SK-N-SH treated with all-trans-retinoic acid at 6 μM for 48 hours (cell line): ENCODE results near the gene ARHGAP12.
"Not testable (repeated sequence)": the region's sequence is repeated elsewhere in the genome, so short reads cannot be mapped to it uniquely, and the experiment has no call there.

ENCODE experiments used
- ATAC-seq: fragments of 200-7000 bp; cut with Tn5 transposase; 3 replicates; pipeline ENCODE4 v1.9.1; 2020; ENCODE audit warnings: mild to moderate bottlenecking, moderate library complexity
- ARNTL ChIP-seq: fragments of 450-650 bp; formaldehyde crosslinking; IDR thresholded peaks from 2 replicates; pipeline ENCODE4 v1.5.0; 2020; ENCODE audit warnings: low read depth, mild to moderate bottlenecking, moderate library complexity, borderline replicate concordance
- BACH2 ChIP-seq: fragments of 250-450 bp; sonication (Bioruptor Pico); IDR thresholded peaks from 2 replicates; pipeline ENCODE4 v1.9.0; 2021; ENCODE audit warnings: mild to moderate bottlenecking, borderline replicate concordance
- GLIS3 ChIP-seq: fragments of 250-450 bp; sonication (Bioruptor Pico); IDR thresholded peaks from 2 replicates; pipeline ENCODE4 v1.5.0; 2020; ENCODE audit warnings: mild to moderate bottlenecking, moderate library complexity
- ISL1 ChIP-seq: fragments of 250-450 bp; sonication (Bioruptor Pico); IDR thresholded peaks from 2 replicates; pipeline ENCODE4 v2.1.2; 2022; ENCODE audit warnings: mild to moderate bottlenecking, moderate library complexity
- OSR1 ChIP-seq: fragments of 250-450 bp; sonication (Bioruptor Pico); IDR thresholded peaks from 2 replicates; pipeline ENCODE4 v1.8.0; 2022; ENCODE audit warnings: moderate library complexity, mild to moderate bottlenecking, inconsistent platforms
- PATZ1 ChIP-seq: fragments of 250-450 bp; sonication (Bioruptor Pico); IDR thresholded peaks from 2 replicates; pipeline ENCODE4 v1.8.0; 2020; ENCODE audit warnings: mild to moderate bottlenecking, moderate library complexity, borderline replicate concordance
- PPARA ChIP-seq: fragments of 250-450 bp; sonication (Bioruptor Pico); IDR thresholded peaks from 2 replicates; pipeline ENCODE4 v1.5.0; 2020; ENCODE audit warnings: mild to moderate bottlenecking, borderline replicate concordance
- SNAI2 ChIP-seq: fragments of 250-450 bp; sonication (Bioruptor Pico); IDR thresholded peaks from 2 replicates; pipeline ENCODE4 v1.5.0; 2020; ENCODE audit warnings: mild to moderate bottlenecking, moderate library complexity
- TCF4 ChIP-seq: fragments of 250-450 bp; sonication (Bioruptor Pico); IDR thresholded peaks from 2 replicates; pipeline ENCODE4 v1.8.0; 2021; ENCODE audit warnings: mild to moderate bottlenecking, moderate library complexity, borderline replicate concordance
- TOX ChIP-seq: fragments of 250-450 bp; sonication (Bioruptor Pico); IDR thresholded peaks from 2 replicates; pipeline ENCODE4 v1.8.0; 2021; ENCODE audit warnings: mild to moderate bottlenecking, moderate library complexity, borderline replicate concordance
- ZC3H10 ChIP-seq: fragments of 250-450 bp; sonication (Bioruptor Pico); IDR thresholded peaks from 2 replicates; pipeline ENCODE4 v1.5.1; 2021; ENCODE audit warnings: mild to moderate bottlenecking, moderate library complexity
- ZFP30 ChIP-seq: fragments of 450-650 bp; formaldehyde crosslinking; IDR thresholded peaks from 2 replicates; pipeline ENCODE4 v1.5.0; 2022; ENCODE audit warnings: mild to moderate bottlenecking, moderate library complexity
- ZNF70 ChIP-seq: fragments of 450-650 bp; formaldehyde crosslinking; IDR thresholded peaks from 2 replicates; pipeline ENCODE4 v1.5.0; 2020; ENCODE audit warnings: mild to moderate bottlenecking, moderate library complexity
- ZNF8 ChIP-seq: fragments of 450-650 bp; formaldehyde crosslinking; IDR thresholded peaks from 2 replicates; pipeline ENCODE4 v1.5.0; 2020; ENCODE audit warnings: mild to moderate bottlenecking, moderate library complexity
- TF ChIP-seq, protein P1 (sequence below): fragments of 250-450 bp; sonication (Bioruptor Pico); IDR thresholded peaks from 2 replicates; pipeline ENCODE4 v1.8.0; 2021; ENCODE audit warnings: low read depth, mild to moderate bottlenecking, moderate library complexity, borderline replicate concordance
- TF ChIP-seq, protein P2 (sequence below): fragments of 250-450 bp; sonication (Bioruptor Pico); IDR thresholded peaks from 2 replicates; pipeline ENCODE4 v1.5.1; 2021; ENCODE audit warnings: mild to moderate bottlenecking, moderate library complexity
- TF ChIP-seq, protein P3 (sequence below): fragments of 250-450 bp; sonication (Bioruptor Pico); IDR thresholded peaks from 2 replicates; pipeline ENCODE4 v1.5.0; 2020; ENCODE audit warnings: mild to moderate bottlenecking, moderate library complexity

ARHGAP12 gene

DNA sequence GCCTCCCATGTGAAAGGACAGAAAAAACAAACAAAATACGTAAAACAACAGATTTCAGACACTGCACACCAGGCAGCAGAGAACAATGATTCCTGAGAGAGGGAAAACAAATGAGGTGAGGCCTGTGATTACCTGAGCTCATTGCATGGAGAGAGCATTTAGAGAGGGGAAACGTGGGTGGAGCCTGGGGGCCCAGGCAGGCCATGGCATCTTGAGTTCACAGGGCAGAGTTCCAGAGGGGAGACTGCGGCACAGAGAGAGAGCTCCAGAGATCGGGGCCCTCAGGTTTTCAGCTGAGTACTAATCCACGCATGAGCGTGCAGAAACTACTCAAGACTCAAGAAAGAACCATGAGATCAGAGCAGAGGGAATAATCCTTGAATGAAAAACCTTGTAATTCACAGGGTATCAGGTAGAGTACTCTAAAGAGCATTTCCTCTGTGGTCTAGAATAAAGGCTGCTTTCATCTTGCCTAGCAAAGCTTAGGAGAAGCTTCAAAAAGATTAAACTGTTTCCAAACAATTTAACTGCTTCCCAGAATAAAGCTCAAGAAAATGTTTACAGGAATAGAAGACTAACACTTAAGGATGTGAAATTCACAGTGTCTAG lies 46.6 kb upstream of the ARHGAP12 start:
- ATAC-seq, result no peak
- TF ChIP-seq, protein P1, sequence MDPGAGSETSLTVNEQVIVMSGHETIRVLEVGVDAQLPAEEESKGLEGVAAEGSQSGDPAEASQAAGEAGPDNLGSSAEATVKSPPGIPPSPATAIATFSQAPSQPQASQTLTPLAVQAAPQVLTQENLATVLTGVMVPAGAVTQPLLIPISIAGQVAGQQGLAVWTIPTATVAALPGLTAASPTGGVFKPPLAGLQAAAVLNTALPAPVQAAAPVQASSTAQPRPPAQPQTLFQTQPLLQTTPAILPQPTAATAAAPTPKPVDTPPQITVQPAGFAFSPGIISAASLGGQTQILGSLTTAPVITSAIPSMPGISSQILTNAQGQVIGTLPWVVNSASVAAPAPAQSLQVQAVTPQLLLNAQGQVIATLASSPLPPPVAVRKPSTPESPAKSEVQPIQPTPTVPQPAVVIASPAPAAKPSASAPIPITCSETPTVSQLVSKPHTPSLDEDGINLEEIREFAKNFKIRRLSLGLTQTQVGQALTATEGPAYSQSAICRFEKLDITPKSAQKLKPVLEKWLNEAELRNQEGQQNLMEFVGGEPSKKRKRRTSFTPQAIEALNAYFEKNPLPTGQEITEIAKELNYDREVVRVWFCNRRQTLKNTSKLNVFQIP, result no peak
- TF ChIP-seq TCF4 (CRISPR knock-in tag) (no peak), GLIS3 (CRISPR knock-in tag) (no peak), TOX (CRISPR knock-in tag) (no peak), PATZ1 (CRISPR knock-in tag) (no peak), ZNF70 (no peak)
- TF ChIP-seq, protein P2, sequence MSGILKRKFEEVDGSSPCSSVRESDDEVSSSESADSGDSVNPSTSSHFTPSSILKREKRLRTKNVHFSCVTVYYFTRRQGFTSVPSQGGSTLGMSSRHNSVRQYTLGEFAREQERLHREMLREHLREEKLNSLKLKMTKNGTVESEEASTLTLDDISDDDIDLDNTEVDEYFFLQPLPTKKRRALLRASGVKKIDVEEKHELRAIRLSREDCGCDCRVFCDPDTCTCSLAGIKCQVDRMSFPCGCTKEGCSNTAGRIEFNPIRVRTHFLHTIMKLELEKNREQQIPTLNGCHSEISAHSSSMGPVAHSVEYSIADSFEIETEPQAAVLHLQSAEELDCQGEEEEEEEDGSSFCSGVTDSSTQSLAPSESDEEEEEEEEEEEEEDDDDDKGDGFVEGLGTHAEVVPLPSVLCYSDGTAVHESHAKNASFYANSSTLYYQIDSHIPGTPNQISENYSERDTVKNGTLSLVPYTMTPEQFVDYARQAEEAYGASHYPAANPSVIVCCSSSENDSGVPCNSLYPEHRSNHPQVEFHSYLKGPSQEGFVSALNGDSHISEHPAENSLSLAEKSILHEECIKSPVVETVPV (CRISPR knock-in tag), result no peak

GRCh38 chr10:31974434-31975124 lies 45.9 kb upstream of the ARHGAP12 start:
- peak; percentile 20; the same call in 1 of the 3 replicates for ATAC-seq
- TF ChIP-seq ISL1, result no peak
- TF ChIP-seq ZNF8 (CRISPR knock-in tag), result no peak
- no peak for TF ChIP-seq TOX (CRISPR knock-in tag)
- TF ChIP-seq, protein P3, sequence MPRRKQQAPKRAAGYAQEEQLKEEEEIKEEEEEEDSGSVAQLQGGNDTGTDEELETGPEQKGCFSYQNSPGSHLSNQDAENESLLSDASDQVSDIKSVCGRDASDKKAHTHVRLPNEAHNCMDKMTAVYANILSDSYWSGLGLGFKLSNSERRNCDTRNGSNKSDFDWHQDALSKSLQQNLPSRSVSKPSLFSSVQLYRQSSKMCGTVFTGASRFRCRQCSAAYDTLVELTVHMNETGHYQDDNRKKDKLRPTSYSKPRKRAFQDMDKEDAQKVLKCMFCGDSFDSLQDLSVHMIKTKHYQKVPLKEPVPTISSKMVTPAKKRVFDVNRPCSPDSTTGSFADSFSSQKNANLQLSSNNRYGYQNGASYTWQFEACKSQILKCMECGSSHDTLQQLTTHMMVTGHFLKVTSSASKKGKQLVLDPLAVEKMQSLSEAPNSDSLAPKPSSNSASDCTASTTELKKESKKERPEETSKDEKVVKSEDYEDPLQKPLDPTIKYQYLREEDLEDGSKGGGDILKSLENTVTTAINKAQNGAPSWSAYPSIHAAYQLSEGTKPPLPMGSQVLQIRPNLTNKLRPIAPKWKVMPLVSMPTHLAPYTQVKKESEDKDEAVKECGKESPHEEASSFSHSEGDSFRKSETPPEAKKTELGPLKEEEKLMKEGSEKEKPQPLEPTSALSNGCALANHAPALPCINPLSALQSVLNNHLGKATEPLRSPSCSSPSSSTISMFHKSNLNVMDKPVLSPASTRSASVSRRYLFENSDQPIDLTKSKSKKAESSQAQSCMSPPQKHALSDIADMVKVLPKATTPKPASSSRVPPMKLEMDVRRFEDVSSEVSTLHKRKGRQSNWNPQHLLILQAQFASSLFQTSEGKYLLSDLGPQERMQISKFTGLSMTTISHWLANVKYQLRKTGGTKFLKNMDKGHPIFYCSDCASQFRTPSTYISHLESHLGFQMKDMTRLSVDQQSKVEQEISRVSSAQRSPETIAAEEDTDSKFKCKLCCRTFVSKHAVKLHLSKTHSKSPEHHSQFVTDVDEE (CRISPR knock-in tag), result no peak
- TF ChIP-seq TCF4 (CRISPR knock-in tag), result no peak
- TF ChIP-seq PATZ1 (CRISPR knock-in tag), result no peak
- TF ChIP-seq SNAI2 (CRISPR knock-in tag), result no peak
- TF ChIP-seq BACH2 (CRISPR knock-in tag), result no peak
- no peak for TF ChIP-seq OSR1 (CRISPR knock-in tag)
- no peak for TF ChIP-seq ZFP30 (CRISPR knock-in tag)
- no peak for TF ChIP-seq ZNF70
- no peak for TF ChIP-seq PPARA (CRISPR knock-in tag)
- TF ChIP-seq, protein P1, result no peak

DNA sequence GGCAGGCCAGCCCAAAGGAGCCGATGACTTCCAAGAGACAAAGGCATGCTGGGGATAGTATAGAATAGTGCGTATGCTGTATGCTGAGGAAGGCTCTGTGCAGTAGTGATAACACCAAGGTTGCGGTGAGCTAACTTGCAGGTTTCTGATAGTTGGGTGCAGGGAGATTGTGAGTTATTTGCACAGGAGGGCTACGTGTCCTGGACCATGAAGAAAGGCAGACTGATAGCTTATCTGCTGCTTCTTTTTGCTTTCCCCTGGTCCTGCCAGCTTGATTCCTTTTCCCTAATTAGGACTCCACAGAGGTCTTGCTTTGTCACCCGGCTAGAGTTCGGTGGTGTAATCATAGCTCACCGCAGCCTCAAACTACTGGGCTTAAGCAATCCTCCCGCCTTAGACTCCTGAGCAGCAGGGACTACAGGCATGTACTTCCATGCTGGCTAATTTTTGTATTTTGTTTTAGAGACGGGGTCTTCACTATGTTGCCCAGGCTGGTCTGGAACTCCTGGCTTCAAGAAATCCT lies 43.9 kb upstream of the ARHGAP12 start:
- ATAC-seq, result no peak
- TF ChIP-seq OSR1 (CRISPR knock-in tag), result no peak
- no peak for TF ChIP-seq GLIS3 (CRISPR knock-in tag)
- no peak for TF ChIP-seq ZFP30 (CRISPR knock-in tag)
- no peak for TF ChIP-seq ZC3H10
- no peak for TF ChIP-seq ISL1
- TF ChIP-seq ARNTL (CRISPR knock-in tag), result no peak
- TF ChIP-seq, protein P1, result no peak
- TF ChIP-seq, all 23 proteins: peak for 0

- not testable (repeated sequence) for ATAC-seq
Measured at GRCh38 chr10:31969847-31970246, 41.2 kb upstream of the ARHGAP12 start.
